GM06990 (cell line): Measurements from ENCODE around the gene ZMIZ2.

Experiments
- DNase-seq: peaks from one replicate; pipeline ENCODE4 v3.0.0-alpha.2; 2011; ENCODE audit not compliant: insufficient read length; ENCODE audit errors: extremely low read depth
- H3K27me3 ChIP-seq: replicated peaks from 2 replicates; pipeline ENCODE4 v1.6.0; 2011; ENCODE audit warnings: low read length; ENCODE audit not compliant: control insufficient read depth, insufficient read depth
- H3K36me3 ChIP-seq: 2 replicates; pipeline ENCODE4 v1.5.1; 2011; ENCODE audit warnings: low read length; ENCODE audit not compliant: control insufficient read depth, insufficient read depth
- H3K4me3 ChIP-seq: replicated peaks from 2 replicates; pipeline ENCODE4 v1.5.1; 2011; ENCODE audit warnings: low read depth, mild to moderate bottlenecking, control low read depth, low read length
- TF ChIP-seq, protein P1 (sequence below): IDR thresholded peaks from 2 replicates; pipeline ENCODE4 v1.5.1; 2011; ENCODE audit warnings: low read length, control low read depth, mild to moderate bottlenecking, inconsistent platforms; ENCODE audit not compliant: insufficient read depth, poor library complexity, severe bottlenecking

The ZMIZ2 gene

DNA sequence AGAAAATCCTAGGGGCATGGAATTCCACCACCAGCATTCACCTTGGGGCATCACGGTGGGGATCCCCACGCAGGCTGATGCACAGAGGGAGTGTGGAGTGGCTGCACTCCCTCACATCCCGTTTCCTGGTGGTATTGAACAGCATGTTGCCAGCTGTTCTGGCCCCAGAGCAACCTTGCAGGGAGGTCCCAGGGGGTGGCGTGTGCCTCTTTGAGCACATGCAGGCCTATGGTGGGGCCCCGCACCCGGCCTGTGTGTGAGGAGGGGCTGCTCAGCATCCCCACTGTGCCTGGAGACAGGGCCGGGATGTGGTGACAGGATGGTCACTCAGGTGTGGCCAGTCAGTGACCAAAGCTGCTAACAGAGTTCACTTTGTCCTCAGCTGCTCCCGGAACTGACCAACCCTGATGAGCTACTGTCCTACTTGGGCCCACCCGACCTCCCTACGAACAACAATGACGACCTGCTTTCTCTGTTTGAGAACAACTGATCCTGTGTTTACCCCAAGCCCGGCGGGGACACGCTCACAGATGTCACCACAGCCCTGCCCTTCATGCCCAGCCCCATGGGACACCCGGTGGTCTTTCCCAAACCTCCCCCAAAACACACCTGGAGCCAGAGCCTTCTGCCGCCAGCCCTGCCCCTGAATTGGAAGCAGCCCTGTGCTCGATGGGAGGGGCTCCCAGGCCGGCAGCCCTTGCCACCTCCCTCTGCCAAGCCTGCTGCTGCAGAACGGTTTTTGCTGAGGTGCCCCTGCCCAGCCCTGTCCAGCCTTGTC is 18.7 kb downstream of the ZMIZ2 start:
- DNase-seq: no peak
- TF ChIP-seq, protein P1, sequence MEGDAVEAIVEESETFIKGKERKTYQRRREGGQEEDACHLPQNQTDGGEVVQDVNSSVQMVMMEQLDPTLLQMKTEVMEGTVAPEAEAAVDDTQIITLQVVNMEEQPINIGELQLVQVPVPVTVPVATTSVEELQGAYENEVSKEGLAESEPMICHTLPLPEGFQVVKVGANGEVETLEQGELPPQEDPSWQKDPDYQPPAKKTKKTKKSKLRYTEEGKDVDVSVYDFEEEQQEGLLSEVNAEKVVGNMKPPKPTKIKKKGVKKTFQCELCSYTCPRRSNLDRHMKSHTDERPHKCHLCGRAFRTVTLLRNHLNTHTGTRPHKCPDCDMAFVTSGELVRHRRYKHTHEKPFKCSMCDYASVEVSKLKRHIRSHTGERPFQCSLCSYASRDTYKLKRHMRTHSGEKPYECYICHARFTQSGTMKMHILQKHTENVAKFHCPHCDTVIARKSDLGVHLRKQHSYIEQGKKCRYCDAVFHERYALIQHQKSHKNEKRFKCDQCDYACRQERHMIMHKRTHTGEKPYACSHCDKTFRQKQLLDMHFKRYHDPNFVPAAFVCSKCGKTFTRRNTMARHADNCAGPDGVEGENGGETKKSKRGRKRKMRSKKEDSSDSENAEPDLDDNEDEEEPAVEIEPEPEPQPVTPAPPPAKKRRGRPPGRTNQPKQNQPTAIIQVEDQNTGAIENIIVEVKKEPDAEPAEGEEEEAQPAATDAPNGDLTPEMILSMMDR: no peak
- Histone ChIP-seq H3K27me3 (no peaks in the 10 kb centered on the region), H3K4me3 (no peak overlapping the region), H3K36me3 (peaks cover 45% of the 10 kb centered on the region)

DNA sequence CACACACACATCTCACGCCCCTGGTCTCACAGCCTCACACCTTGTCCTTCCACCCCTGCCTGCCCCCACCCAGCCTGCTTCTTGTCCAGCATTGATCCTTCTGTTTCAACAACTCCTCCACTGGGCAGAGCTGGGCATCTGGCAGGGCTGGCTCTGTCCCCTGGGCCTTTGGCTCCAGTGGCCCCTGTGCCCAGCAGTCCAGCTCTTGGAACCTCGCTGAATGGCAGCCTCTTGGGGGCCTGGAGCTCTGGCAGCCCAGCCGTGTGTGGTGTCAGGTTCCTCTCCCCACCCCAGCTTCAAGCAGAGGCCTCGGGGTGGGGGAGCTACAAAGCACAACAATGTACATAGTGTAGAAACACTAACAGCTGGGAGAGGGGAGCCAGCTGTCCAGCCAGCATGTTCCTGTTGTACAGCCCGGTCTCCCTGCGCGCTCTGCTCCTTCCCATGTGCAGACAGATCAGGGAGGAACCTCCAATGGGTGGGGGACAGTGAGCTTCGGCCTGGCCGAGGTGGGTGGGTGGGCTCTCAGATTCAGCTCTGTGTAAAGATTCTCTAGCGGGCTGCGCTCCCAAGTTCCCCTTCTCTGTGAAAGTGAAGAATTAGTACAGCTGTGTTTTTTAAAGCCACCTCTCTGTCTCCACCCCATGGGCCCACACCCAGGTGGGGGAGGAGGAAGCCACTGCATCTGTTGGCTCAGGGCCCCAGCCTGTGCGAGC is 19.4 kb downstream of the ZMIZ2 start:
- H3K27me3 ChIP-seq: no peaks in the 10 kb centered on the region
- TF ChIP-seq, protein P1: no peak
- peaks cover 38% of the 10 kb centered on the region for H3K36me3 ChIP-seq
- no peak for DNase-seq
- H3K4me3 ChIP-seq: no peak overlapping the region

DNA sequence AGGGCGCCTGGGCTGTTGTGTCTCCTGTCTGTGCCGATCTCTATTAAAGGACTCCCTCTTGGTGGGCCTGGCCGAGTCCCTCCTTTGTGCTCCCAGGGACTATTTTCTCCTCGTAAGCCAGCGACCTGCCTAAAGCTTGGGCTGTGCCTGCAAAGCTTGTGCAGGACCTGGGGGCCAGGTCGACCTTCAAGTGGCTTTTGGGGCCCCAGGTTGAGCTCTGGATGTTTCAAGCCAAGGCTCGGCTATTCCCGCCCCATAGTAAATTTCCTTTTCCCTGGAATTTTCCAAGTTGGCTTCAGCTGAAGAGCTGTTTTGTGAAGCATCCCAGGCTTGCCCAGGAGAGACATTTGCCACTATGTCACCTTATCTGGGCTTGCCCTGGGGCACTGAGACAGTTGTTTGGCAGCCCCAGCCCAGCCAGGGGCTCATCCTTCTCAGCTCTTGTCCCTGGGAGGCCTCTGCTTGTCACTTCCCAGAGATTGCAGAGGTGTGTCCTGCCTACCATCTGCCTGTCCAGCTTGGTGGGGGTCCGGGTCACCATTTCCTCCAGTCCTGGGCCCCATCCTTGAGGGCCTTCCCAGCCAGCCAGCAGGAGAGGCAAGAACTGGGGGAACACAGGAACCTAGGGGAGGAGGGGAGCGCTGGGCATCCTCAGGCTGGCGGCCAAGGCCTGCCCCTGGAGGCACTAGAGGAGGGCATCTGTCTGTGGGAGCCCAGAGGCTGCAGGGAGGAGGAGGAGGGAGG is 20.2 kb downstream of the ZMIZ2 start:
- TF ChIP-seq, protein P1: no peak
- H3K4me3 ChIP-seq: no peak overlapping the region
- H3K36me3 ChIP-seq: peaks cover 35% of the 10 kb centered on the region
- H3K27me3 ChIP-seq: no peaks in the 10 kb centered on the region
- DNase-seq: no peak

DNA sequence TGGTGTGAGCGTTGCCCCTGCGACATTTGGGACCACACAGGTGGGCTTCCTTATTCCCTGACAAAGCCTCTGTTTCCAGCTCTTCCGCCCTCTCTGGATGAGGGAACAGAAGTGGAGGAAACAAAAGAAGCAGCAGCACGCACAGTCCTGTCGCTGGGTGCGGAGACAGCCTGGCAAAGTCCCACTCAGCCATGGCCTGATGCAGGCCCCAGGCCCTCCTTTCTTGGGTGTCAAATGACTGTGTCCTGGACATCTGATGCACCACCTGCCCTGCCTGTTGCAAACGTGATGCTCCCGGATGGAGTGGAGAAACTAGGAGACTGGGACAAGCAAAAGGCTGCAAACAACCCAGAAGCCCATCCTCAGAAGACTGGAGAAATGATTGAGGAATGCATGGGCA is 20.7 kb downstream of the ZMIZ2 start:
- H3K36me3 ChIP-seq: peaks cover 30% of the 10 kb centered on the region

DNA sequence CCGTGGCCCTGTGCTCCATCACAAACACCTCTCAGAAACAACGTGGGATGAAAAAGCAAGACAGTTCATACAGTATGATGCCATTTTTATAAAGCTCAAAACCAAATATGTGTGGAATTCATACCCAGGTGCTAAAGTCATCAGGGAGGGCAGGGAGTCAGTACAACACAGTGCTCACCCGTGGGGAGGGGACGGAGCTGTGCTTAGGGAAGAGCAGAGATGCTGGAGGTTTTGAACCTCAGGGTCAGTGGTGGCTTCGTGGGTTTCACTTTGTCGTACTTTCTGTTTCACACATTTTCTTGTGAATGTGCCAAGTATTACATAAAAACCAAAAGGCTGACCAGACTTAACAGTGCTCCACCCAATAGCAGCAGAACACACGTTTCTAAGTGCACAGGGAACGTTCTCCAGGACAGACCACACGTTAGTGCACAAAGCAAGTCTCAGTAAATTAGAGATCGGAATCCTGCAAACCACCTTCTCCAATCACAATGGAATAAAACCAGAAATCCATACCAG is 21.2 kb downstream of the ZMIZ2 start:
- Histone ChIP-seq H3K4me3 (no peak overlapping the region), H3K36me3 (peaks cover 26% of the 10 kb centered on the region), H3K27me3 (no peaks in the 10 kb centered on the region)
- TF ChIP-seq, protein P1: no peak
- DNase-seq: peak; percentile 45

More for the DNA sequence above, 20.7 kb downstream of the ZMIZ2 start:
- no peak for DNase-seq
- Histone ChIP-seq H3K27me3 (no peaks in the 10 kb centered on the region), H3K4me3 (no peak overlapping the region)
- TF ChIP-seq, protein P1: no peak
